ENCODE measurements around the gene STK4. TPM values are rescaled to one million over a fixed set of nuclear protein-coding genes. Genes with fewer than 3 reads are reported as not detected.
A peak's percentile ranks its signal among the peaks of the same experiment; 100 is the strongest.

The STK4 gene
- total RNA-seq, 1 experiment from 2014 or later, result 49.2 TPM

DNA sequence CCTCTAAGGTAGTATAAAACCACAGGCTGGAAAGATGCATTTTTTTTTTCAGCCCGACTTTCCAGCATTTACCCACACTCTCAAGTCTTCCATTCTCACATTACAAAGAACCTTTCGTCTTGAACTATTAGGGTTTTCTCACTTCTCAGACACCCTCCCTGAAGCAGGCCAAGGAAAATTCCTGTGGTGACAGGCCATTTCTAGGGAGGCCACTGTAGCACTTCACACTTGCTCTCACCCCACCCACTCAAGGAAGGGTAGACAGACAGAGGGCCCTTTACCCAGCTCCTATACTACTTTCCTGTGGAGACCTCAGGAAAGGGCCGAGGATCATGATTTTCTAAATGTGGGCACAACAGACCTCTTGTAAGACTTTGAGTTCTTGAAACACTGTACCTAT lies 106.9 kb downstream of the STK4 start:
- H3K36me3 ChIP-seq, result peaks cover 5% of the 10 kb centered on the region; the same call in 1 of the 2 replicates
- H3K4me3 ChIP-seq, result no peak overlapping the region
- H3K27ac ChIP-seq, result no peak overlapping the region
- no peaks in the 10 kb centered on the region for H3K4me1 ChIP-seq
- DNase-seq, result no peak
- H3K27me3 ChIP-seq, result no peaks in the 10 kb centered on the region
- no peaks in the 10 kb centered on the region for H3K9me3 ChIP-seq (replicated peaks)

- Histone ChIP-seq H3K9me3 (replicated peaks) (peaks cover 4% of the 10 kb centered on the region; the same call in 1 of the 2 replicates), H3K27ac (no peak overlapping the region), H3K4me3 (no peak overlapping the region), H3K36me3 (peaks cover 15% of the 10 kb centered on the region), H3K4me1 (no peaks in the 10 kb centered on the region), H3K27me3 (no peaks in the 10 kb centered on the region)
- DNase-seq, result no peak
These were observed 111.2 kb downstream of the STK4 start for GRCh38 chr20:45077559-45077958.

DNA sequence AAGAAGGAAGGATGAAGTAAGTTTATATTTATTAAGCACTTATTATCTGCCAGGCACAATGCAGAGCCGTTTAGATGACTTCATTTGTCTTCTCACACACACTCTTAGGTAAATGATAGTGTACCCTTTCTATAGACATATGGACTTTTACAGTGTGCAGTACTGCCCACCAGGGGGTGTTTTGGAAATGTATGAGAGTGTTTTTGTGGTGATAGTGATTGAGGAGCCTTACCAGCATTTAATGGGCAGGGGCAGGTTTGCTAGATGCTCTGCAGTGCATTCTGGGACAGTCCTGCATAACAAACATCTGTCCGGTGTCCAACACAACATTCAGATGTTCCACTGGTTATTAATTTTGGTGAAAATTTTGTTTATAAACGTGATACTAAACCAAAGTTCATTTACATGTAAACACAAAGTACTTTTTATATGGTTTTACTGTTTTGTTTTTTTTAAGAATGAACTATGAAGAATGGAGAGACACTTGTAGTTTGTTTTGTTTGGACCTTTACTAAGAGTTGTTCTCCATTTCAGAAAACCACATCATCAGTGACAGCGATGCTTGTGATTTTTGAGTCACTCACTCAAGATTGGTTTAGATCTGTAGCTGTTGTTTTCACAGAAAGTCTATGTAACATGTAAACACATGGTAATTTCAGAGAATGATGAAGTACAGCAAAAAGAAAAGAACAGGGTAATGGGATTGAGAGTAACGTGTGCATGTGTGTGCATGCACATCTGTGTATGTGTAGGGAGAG lies 114.7 kb downstream of the STK4 start:
- peak; percentile 26 to 54 for DNase-seq
- Histone ChIP-seq H3K27ac (no peak overlapping the region), H3K36me3 (peaks cover 13% of the 10 kb centered on the region), H3K4me1 (no peaks in the 10 kb centered on the region), H3K9me3 (replicated peaks) (peaks cover 7% of the 10 kb centered on the region; the same call in 1 of the 2 replicates), H3K27me3 (no peaks in the 10 kb centered on the region), H3K4me3 (no peak overlapping the region)

- Histone ChIP-seq H3K27ac (no peak overlapping the region), H3K4me1 (no peaks in the 10 kb centered on the region)
These were observed 116.2 kb downstream of the STK4 start for GRCh38 chr20:45082468-45082867.

DNA sequence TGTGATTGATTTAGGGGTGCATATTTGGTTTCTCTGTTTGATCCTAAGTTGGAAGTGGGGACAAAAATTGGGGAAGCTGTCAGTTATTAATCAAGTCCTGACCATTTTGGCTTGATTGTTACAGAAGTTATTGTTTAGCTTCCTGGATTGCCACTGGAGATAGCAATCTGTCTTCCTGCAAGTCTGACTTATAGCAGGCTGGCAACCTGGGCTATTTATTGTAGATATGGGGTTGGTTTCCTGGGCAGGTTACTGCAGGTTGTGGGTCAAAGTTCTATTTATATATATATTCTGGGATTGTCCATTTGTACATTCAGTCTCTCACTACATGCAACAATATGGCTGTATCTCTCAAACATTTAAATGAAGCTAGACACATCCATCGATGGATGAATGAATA lies 116.8 kb downstream of the STK4 start:
- no peak overlapping the region for H3K4me3 ChIP-seq
- H3K36me3 ChIP-seq, result peaks cover 13% of the 10 kb centered on the region
- no peaks in the 10 kb centered on the region for H3K27me3 ChIP-seq
- no peak overlapping the region for H3K27ac ChIP-seq
- H3K4me1 ChIP-seq, result no peaks in the 10 kb centered on the region
- no peak for DNase-seq
- H3K9me3 ChIP-seq (replicated peaks), result peaks cover 7% of the 10 kb centered on the region; the same call in 1 of the 2 replicates

More at GRCh38 chr20:45082468-45082867, 116.2 kb downstream of the STK4 start:
- peaks cover 13% of the 10 kb centered on the region for H3K36me3 ChIP-seq
- DNase-seq, result no peak
- H3K4me3 ChIP-seq, result no peak overlapping the region
- H3K9me3 ChIP-seq (replicated peaks), result peaks cover 7% of the 10 kb centered on the region; the same call in 1 of the 2 replicates
- no peaks in the 10 kb centered on the region for H3K27me3 ChIP-seq

DNA sequence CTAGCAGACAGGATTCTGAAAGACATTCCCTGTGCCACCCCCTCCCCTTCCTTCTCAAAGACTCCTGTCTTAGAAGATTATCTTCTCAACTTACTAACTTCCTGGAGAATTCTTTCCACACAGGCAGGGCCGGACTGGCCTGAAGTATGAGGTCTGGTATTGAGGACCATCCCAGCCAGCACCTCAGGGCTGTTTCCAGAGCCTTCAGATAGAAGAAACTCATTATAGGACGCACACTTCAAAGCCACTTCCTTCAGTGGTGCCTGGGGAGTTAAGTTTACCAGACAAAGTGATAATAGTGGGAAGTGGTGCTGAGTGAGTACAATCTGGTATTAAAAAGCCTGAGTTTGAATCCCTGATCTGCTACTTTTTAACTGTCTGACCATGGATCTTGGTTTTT lies 119.0 kb downstream of the STK4 start:
- DNase-seq, result no peak
- Histone ChIP-seq H3K9me3 (replicated peaks) (peaks cover 10% of the 10 kb centered on the region; the same call in 1 of the 2 replicates), H3K4me3 (no peak overlapping the region), H3K27ac (no peak overlapping the region), H3K36me3 (peaks cover 13% of the 10 kb centered on the region), H3K27me3 (no peaks in the 10 kb centered on the region), H3K4me1 (peaks cover under 1% of the 10 kb centered on the region)

GRCh38 chr20:45085867-45086266 lies 119.6 kb downstream of the STK4 start:
- peaks cover 7% of the 10 kb centered on the region for H3K4me1 ChIP-seq
- DNase-seq, result no peak
- H3K27ac ChIP-seq, result no peak overlapping the region
- H3K36me3 ChIP-seq, result peaks cover 13% of the 10 kb centered on the region
- no peaks in the 10 kb centered on the region for H3K27me3 ChIP-seq
- peaks cover 10% of the 10 kb centered on the region; the same call in 1 of the 2 replicates for H3K9me3 ChIP-seq (replicated peaks)
- no peak overlapping the region for H3K4me3 ChIP-seq

DNA sequence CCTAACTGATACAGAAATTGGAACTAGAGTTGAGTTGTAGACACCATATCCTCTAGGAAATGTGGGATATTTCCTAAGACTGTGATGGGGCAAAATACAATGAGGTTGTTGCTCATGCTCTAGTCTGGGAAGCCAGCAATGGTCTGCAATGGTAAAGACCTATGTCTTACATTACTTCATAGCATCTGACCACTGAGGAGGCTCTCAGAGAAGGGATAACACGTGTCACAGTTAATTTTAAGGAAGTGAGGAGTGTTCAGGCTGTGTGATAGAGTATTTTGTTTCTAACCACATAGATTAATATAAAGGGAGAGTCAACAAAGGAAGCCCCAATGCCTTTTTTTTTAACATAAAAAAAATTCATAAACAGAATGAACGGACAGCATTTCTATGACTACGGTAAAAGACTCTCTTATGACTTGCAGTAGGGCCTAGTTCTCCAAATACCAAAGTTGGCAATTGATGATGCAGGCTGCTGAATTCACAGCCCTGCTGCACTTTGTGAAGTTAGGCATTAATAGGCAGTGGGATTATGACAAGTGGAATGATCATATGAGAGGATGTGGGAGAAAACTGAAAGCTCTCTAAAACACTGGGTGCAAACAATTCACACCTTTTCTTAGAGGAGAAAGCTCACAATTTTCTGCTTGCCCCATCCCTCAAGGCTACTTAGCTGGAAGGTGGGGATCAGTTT lies 120.9 kb downstream of the STK4 start:
- Histone ChIP-seq H3K4me1 (peaks cover 20% of the 10 kb centered on the region), H3K27ac (no peak overlapping the region), H3K9me3 (replicated peaks) (peaks cover 9% of the 10 kb centered on the region; the same call in 1 of the 2 replicates), H3K27me3 (no peaks in the 10 kb centered on the region), H3K4me3 (no peak overlapping the region), H3K36me3 (peaks cover 6% of the 10 kb centered on the region; the same call in 1 of the 2 replicates)
- no peak for DNase-seq

DNA sequence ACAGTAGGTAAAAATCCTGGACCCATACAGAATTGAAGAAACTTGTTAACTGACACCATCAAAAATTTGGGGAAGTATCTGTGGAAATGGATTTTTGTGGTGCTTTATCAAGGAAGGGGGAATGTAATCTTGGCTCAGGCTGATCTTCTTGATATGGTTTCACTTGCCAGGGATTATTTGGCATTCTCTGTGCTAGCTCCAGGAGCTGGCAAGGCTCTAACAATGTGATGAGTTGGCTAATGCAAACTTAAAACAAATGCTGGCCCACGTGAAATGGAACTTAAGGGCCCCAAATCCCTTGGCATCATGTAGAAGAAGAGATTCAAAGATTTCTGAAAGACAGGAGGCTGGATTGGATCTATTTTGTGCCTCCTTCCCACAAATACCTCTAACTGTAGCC lies 121.5 kb downstream of the STK4 start:
- Histone ChIP-seq H3K27ac (no peak overlapping the region), H3K4me3 (no peak overlapping the region)
- DNase-seq, result no peak

DNA sequence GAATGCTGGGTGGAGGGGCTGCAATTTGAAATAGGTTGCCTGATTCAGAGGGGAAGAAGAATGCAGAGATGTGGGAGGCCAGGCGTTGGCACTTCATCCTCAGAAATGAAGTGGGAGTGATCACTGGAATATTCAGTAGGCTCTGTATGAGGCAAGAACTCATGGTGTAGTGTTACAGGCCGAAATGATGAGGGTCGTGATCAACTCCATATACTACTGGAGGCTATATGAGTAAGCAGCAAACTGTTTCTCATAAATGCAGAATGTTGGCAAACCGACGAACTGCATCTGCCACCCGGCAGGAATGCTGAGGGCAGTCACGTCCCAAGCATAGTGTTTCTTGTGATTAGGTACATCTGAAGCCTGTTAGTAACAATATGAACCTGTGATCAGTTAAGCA lies 121.9 kb downstream of the STK4 start:
- Histone ChIP-seq H3K4me1 (peaks cover 20% of the 10 kb centered on the region), H3K27me3 (no peaks in the 10 kb centered on the region), H3K9me3 (replicated peaks) (0 out of 2 replicates have a peak, but pooled peaks cover 3% of the 10 kb centered on the region), H3K36me3 (no peaks in the 10 kb centered on the region), H3K27ac (no peak overlapping the region), H3K4me3 (no peak overlapping the region)
- DNase-seq, result peak in 1 of 2 experiments; percentile 34

More for the DNA sequence above, 121.5 kb downstream of the STK4 start:
- peaks cover 3% of the 10 kb centered on the region; the same call in 1 of the 2 replicates for H3K9me3 ChIP-seq (replicated peaks)
- H3K36me3 ChIP-seq, result 0 out of 2 replicates have a peak, but pooled peaks cover under 1% of the 10 kb centered on the region
- H3K27me3 ChIP-seq, result no peaks in the 10 kb centered on the region
- H3K4me1 ChIP-seq, result peaks cover 20% of the 10 kb centered on the region

- Histone ChIP-seq H3K27me3 (no peaks in the 10 kb centered on the region), H3K36me3 (no peaks in the 10 kb centered on the region), H3K9me3 (replicated peaks) (0 out of 2 replicates have a peak, but pooled peaks cover 3% of the 10 kb centered on the region), H3K27ac (no peak overlapping the region), H3K4me1 (peaks cover 20% of the 10 kb centered on the region), H3K4me3 (no peak overlapping the region)
- no peak for DNase-seq
These were observed 124.2 kb downstream of the STK4 start for GRCh38 chr20:45090481-45090880.

DNA sequence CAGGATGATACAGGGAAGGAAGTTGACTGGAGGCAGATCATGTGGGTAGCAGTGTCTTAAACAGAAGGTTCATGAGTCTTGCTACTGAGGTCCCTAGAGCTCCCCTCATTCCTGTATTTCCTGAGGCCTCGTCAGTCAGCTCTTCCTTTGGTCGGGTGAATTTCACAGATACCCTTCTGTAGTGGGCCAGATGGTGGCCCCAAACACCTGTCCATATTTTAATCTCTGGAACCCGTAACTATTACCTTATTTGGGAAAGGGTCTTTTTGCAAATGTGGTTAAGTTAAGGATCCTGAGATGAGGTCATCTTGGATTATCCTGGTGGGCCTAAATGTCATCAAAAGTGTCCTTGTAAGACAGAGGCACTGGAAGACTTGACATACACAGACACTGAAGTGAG lies 125.1 kb downstream of the STK4 start:
- Histone ChIP-seq H3K4me1 (peaks cover 20% of the 10 kb centered on the region), H3K4me3 (no peak overlapping the region), H3K36me3 (no peaks in the 10 kb centered on the region), H3K9me3 (replicated peaks) (0 out of 2 replicates have a peak, but pooled peaks cover 3% of the 10 kb centered on the region), H3K27me3 (no peaks in the 10 kb centered on the region), H3K27ac (peak overlapping the region; percentile 13; the same call in 1 of the 2 replicates)
- peak; percentile 53 to 86 for DNase-seq

DNA sequence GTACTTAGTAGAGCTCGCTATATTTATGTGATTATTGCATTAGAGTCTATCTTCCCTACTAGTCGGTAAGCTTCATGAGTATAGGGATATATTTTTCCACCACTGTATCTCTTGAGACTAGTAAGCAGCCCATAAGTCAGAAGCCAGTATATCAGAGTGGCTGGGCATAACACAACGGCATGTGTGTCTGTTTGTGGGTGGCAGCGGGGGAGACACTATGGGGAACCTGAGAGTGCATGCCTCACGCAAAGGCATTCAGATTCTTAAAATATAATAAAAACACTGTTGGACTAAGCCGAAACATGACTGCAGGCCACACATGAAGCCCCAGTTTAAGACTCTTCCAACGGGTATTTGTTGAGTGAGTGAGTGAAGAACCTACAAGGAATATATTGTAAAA lies 126.6 kb downstream of the STK4 start:
- Histone ChIP-seq H3K27me3 (no peaks in the 10 kb centered on the region), H3K4me3 (no peak overlapping the region), H3K9me3 (replicated peaks) (0 out of 2 replicates have a peak, but pooled peaks cover 3% of the 10 kb centered on the region), H3K4me1 (peaks cover 20% of the 10 kb centered on the region), H3K36me3 (no peaks in the 10 kb centered on the region), H3K27ac (no peak overlapping the region)
- DNase-seq, result no peak

GRCh38 chr20:45094201-45094600 lies 127.9 kb downstream of the STK4 start:
- Histone ChIP-seq H3K4me3 (no peak overlapping the region), H3K9me3 (replicated peaks) (0 out of 2 replicates have a peak, but pooled peaks cover 3% of the 10 kb centered on the region), H3K36me3 (no peaks in the 10 kb centered on the region), H3K27ac (no peak overlapping the region), H3K27me3 (no peaks in the 10 kb centered on the region), H3K4me1 (peaks cover 20% of the 10 kb centered on the region)
- DNase-seq, result no peak

Measured in SJCRH30 (cell line).